H9 (cell line): ENCODE results near the gene RAB29. TPM values are rescaled to one million over a fixed set of nuclear protein-coding genes. Genes with fewer than 3 reads are reported as not detected.

Source experiments
- DNase-seq: peaks from one replicate; pipeline ENCODE4 v3.0.0-alpha.2; 2017
- H2AFZ ChIP-seq: one replicate; pipeline ENCODE4 v1.6.1; 2013; ENCODE audit warnings: mild to moderate bottlenecking, low read length, control low read depth, moderate library complexity
- H2AK5ac ChIP-seq: 2 replicates; pipeline ENCODE4 v1.6.1; 2013; ENCODE audit warnings: low read length, control low read depth, mixed read lengths; ENCODE audit not compliant: insufficient read length
- H2BK120ac ChIP-seq: one replicate; pipeline ENCODE4 v1.6.1; 2013; ENCODE audit warnings: low read depth, mild to moderate bottlenecking, low read length, control low read depth, inconsistent platforms; ENCODE audit not compliant: poor library complexity, severe bottlenecking
- H2BK12ac ChIP-seq: 2 replicates; pipeline ENCODE4 v1.6.1; 2013; ENCODE audit warnings: low read length, control low read depth, mixed read lengths, low read depth; ENCODE audit not compliant: insufficient read length
- H2BK15ac ChIP-seq: 2 replicates; pipeline ENCODE4 v1.6.1; 2013; ENCODE audit warnings: low read depth, low read length, control low read depth
- H2BK20ac ChIP-seq: one replicate; pipeline ENCODE4 v1.6.1; 2013; ENCODE audit warnings: low read depth, mild to moderate bottlenecking, low read length, control low read depth, inconsistent platforms; ENCODE audit not compliant: poor library complexity, severe bottlenecking
- H2BK5ac ChIP-seq: 2 replicates; pipeline ENCODE4 v1.6.1; 2013; ENCODE audit warnings: low read length, control low read depth, mixed read lengths; ENCODE audit not compliant: insufficient read length
- H3K14ac ChIP-seq: 2 replicates; pipeline ENCODE4 v1.6.1; 2013; ENCODE audit warnings: low read length, control low read depth; ENCODE audit not compliant: insufficient read depth
- H3K18ac ChIP-seq: 2 replicates; pipeline ENCODE4 v1.6.1; 2013; ENCODE audit warnings: low read depth, mild to moderate bottlenecking, mixed read lengths, low read length, control low read depth; ENCODE audit not compliant: insufficient read length
- H3K23ac ChIP-seq: 2 replicates; pipeline ENCODE4 v1.6.1; 2013; ENCODE audit warnings: low read length, control low read depth, mixed read lengths, low read depth; ENCODE audit not compliant: insufficient read length
- H3K23me2 ChIP-seq: 2 replicates; pipeline ENCODE4 v1.6.1; 2013; ENCODE audit warnings: low read depth, mild to moderate bottlenecking, mixed read lengths, low read length, control low read depth; ENCODE audit not compliant: insufficient read length, poor library complexity, severe bottlenecking
- H3K27ac ChIP-seq: 2 replicates; pipeline ENCODE4 v1.5.1; 2013; ENCODE audit warnings: low read length, control low read depth, mixed read lengths, low read depth; ENCODE audit not compliant: insufficient read length
- H3K27me3 ChIP-seq: 2 replicates; pipeline ENCODE4 v1.6.1; 2013; ENCODE audit warnings: low read length, control low read depth, inconsistent platforms; ENCODE audit not compliant: insufficient read depth
- H3K4ac ChIP-seq: 2 replicates; pipeline ENCODE4 v1.6.1; 2013; ENCODE audit warnings: low read depth, mild to moderate bottlenecking, control low read depth, inconsistent platforms, low read length, moderate library complexity
- H3K4me1 ChIP-seq: 2 replicates; pipeline ENCODE4 v1.6.1; 2013; ENCODE audit warnings: low read length, control low read depth, inconsistent platforms; ENCODE audit not compliant: insufficient read depth
- H3K4me2 ChIP-seq: 2 replicates; pipeline ENCODE4 v1.6.1; 2013; ENCODE audit warnings: low read length, control low read depth, mixed read lengths; ENCODE audit not compliant: insufficient read length, insufficient read depth
- H3K56ac ChIP-seq: 2 replicates; pipeline ENCODE4 v1.6.1; 2013; ENCODE audit warnings: low read depth, mild to moderate bottlenecking, mixed read lengths, low read length, control low read depth; ENCODE audit not compliant: insufficient read length
- H3K79me1 ChIP-seq: 2 replicates; pipeline ENCODE4 v1.6.1; 2013; ENCODE audit warnings: low read depth, mild to moderate bottlenecking, moderate library complexity, low read length, control low read depth, inconsistent platforms; ENCODE audit not compliant: insufficient read depth, poor library complexity, severe bottlenecking
- H3K79me2 ChIP-seq: 2 replicates; pipeline ENCODE4 v1.6.1; 2013; ENCODE audit warnings: low read length, control low read depth, inconsistent platforms; ENCODE audit not compliant: insufficient read depth
- H3K9ac ChIP-seq: 2 replicates; pipeline ENCODE4 v1.6.1; 2013; ENCODE audit warnings: low read length, control low read depth, mixed read lengths; ENCODE audit not compliant: insufficient read length; ENCODE audit errors: extremely low read depth
- H3K9me3 ChIP-seq: one replicate; pipeline ENCODE4 v1.6.1; 2013; ENCODE audit warnings: low read depth, low read length, inconsistent platforms; ENCODE audit not compliant: control insufficient read depth
- H3T11ph ChIP-seq: one replicate; pipeline ENCODE4 v1.6.1; 2013; ENCODE audit warnings: mild to moderate bottlenecking, low read length, control low read depth, inconsistent platforms
- H4K20me1 ChIP-seq: one replicate; pipeline ENCODE4 v1.6.1; 2013; ENCODE audit not compliant: control insufficient read depth, insufficient read length, insufficient read depth
- H4K5ac ChIP-seq: 2 replicates; pipeline ENCODE4 v1.6.1; 2013; ENCODE audit warnings: low read depth, mild to moderate bottlenecking, mixed read lengths, low read length, control low read depth; ENCODE audit not compliant: insufficient read length
- H4K8ac ChIP-seq: replicated peaks from 2 replicates; pipeline ENCODE4 v1.6.1; 2013; ENCODE audit warnings: low read length, control low read depth, mixed read lengths, low read depth; ENCODE audit not compliant: insufficient read length
- H4K91ac ChIP-seq: 2 replicates; pipeline ENCODE4 v1.6.1; 2013; ENCODE audit warnings: low read depth, mild to moderate bottlenecking, moderate library complexity, mixed read lengths, low read length, control low read depth; ENCODE audit not compliant: insufficient read length
- H3K27ac Mint-ChIP-seq, 3 experiments: 2 replicates in 2 of 3; 3 replicates in 1 of 3; pipeline ENCODE4 v1.8.0; 2020 to 2021; ENCODE audit warnings: mixed read lengths in 3 of 3, mild to moderate bottlenecking in 1 of 3, moderate library complexity in 1 of 3
- H3K27me3 Mint-ChIP-seq: 2 replicates; pipeline ENCODE4 v1.8.0; 2021; ENCODE audit warnings: low read depth, mild to moderate bottlenecking, moderate library complexity, mixed read lengths
- H3K36me3 Mint-ChIP-seq, 3 experiments: 2 replicates in 2 of 3; 3 replicates in 1 of 3; pipeline ENCODE4 v1.8.0; 2020 to 2021; ENCODE audit warnings: low read depth in 3 of 3, mixed read lengths in 3 of 3; ENCODE audit not compliant: insufficient read depth in 1 of 3
- H3K4me1 Mint-ChIP-seq, 2 experiments: 2 replicates each; pipeline ENCODE4 v1.8.0; 2020; ENCODE audit warnings: mixed read lengths in 2 of 2
- H3K4me3 Mint-ChIP-seq, 2 experiments: 2 replicates in 1 of 2; 3 replicates in 1 of 2; pipeline ENCODE4 v1.8.0; 2020 to 2021; ENCODE audit warnings: mild to moderate bottlenecking in 2 of 2, mixed read lengths in 2 of 2, moderate library complexity in 1 of 2
- H3K9me3 Mint-ChIP-seq, 2 experiments: 2 replicates in 1 of 2; 3 replicates in 1 of 2; pipeline ENCODE4 v1.8.0; 2020; ENCODE audit warnings: mild to moderate bottlenecking in 2 of 2, mixed read lengths in 2 of 2, moderate library complexity in 1 of 2
- CTCF ChIP-seq: fragments of 200-600 bp; sonication (generic); conservative IDR thresholded peaks from 3 replicates; pipeline ENCODE4 v1.8.0; 2021; ENCODE audit warnings: antibody characterized with exemption, mild to moderate bottlenecking
- WGBS: extraction: QIAGEN DNeasy Blood & Tissue Kit; methylation state at CpG from one replicate; pipeline ENCODE4 v1.1.7; 2013; ENCODE audit warnings: missing lambda C conversion rate, low lambda C conversion rate, mixed read lengths; ENCODE audit not compliant: insufficient read length; ENCODE audit errors: extremely low coverage; 5-methylcytosine and 5-hydroxymethylcytosine counted together
- total RNA-seq: library from RNA; stranded (reverse); gene quantifications from 2 replicates; pipeline ENCODE4 v1.2.1, GENCODE V29; 2021

Gene RAB29
- total RNA-seq, 1 experiment from 2014 or later = 4.2 TPM

- Histone ChIP-seq H3K79me2 (peaks cover 45% of the 10 kb centered on the region), H2BK120ac (no peak overlapping the region), H2AK5ac (no peak overlapping the region), H3K56ac (no peak overlapping the region), H3K4me2 (peak overlapping the region; percentile 100), H3K79me1 (no peaks in the 10 kb centered on the region), H3K23ac (no peak overlapping the region), H2BK5ac (no peak overlapping the region), H3K9ac (peak overlapping the region; percentile 82), H3K18ac (no peak overlapping the region), H2AFZ (no peak overlapping the region), H2BK15ac (no peak overlapping the region), H3T11ph (no peak overlapping the region), H3K27ac (no peak overlapping the region), H3K4me1 (peaks cover 4% of the 10 kb centered on the region; the same call in 1 of the 2 replicates), H3K14ac (no peak overlapping the region), H4K8ac (no peak overlapping the region), H3K23me2 (no peaks in the 10 kb centered on the region), H3K9me3 (no peaks in the 10 kb centered on the region), H3K4ac (no peak overlapping the region), H4K20me1 (peaks cover 2% of the 10 kb centered on the region), H2BK20ac (no peak overlapping the region), H4K91ac (no peak overlapping the region), H4K5ac (no peak overlapping the region), H3K27me3 (no peaks in the 10 kb centered on the region), H2BK12ac (no peak overlapping the region)
- DNase-seq = no peak
- H3K4me1 Mint-ChIP-seq = peaks cover 37 to 52% of the 10 kb centered on the region in 2 experiments
- no peaks in the 10 kb centered on the region; a peak in 1 of 5 replicates for H3K9me3 Mint-ChIP-seq
- H3K4me3 Mint-ChIP-seq = peak overlapping the region; percentile 94 to 97
- TF ChIP-seq CTCF = no peak
- no peaks in the 10 kb centered on the region; the same call in 1 of the 2 replicates for H3K27me3 Mint-ChIP-seq
- H3K27ac Mint-ChIP-seq = peak overlapping the region; percentile 65 to 96 (median 95); a peak in 6 of 7 replicates
- no CpG with 5 or more reads among the region's 25 CpGs for WGBS
- peaks cover 15 to 30% (median 23%) of the 10 kb centered on the region in 3 experiments for H3K36me3 Mint-ChIP-seq
These were observed 26.7 kb downstream of the RAB29 start for GRCh38 chr1:205748403-205749233.
